ENCODE results near the gene ANKMY1.
"Not testable (repeated sequence)": the region's sequence is repeated elsewhere in the genome, so short reads cannot be mapped to it uniquely, and the experiment has no call there.

ANKMY1 gene

DNA sequence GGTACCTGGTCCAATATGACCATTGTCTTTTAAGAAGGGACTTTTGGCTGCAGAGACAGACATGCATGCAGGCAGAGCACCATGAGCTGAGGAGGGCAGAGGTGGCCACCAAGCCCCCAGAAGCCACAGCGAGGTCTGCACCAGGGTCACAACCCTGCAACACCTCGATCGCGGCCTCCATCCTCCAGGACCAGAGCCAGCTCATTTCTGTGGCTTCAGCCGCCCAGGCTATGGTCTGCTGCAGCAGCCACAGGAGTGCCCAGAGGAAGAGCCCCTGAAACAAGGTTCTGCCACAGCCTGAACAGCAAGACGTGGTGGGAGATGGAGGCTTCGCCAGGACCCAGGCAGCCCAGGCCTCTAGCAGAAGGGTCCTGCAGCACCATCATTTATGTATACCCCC is 53.9 kb downstream of the ANKMY1 start:
- H3K36me3 Mint-ChIP-seq (ENCODE audit: low read depth): peaks cover 40% of the 10 kb centered on the region
- no peak overlapping the region for H3K4me3 Mint-ChIP-seq
- H3K27ac Mint-ChIP-seq: no peak overlapping the region
- intact Hi-C loops (cut with micrococcal nuclease): no loop called here
- no peaks in the 10 kb centered on the region for H3K9me3 Mint-ChIP-seq
- H3K27me3 Mint-ChIP-seq: no peaks in the 10 kb centered on the region
- no peaks in the 10 kb centered on the region for H3K4me1 Mint-ChIP-seq (ENCODE audit: low read depth)

DNA sequence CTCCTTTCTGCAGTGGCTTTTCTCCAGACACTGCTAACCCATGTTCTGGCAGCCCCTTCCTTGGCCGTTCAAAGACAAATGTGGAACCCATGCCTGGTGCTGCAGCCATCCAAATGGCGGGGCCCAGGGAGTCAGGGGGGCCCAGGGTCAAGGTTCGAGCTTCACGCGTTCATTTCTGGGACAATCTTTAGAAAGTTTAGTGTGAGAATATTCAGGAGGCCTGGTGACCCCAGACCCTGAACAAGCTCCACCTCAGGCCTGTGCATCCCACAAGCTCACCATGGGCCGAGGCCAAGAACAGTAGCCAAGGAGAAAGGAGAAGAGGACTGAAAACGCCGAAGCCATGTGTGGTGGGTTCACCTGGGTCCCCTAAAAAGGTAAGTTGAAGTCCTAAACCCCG is 54.4 kb downstream of the ANKMY1 start:
- Mint-ChIP-seq H3K9me3 (no peaks in the 10 kb centered on the region), H3K36me3 (ENCODE audit: low read depth) (peaks cover 40% of the 10 kb centered on the region), H3K4me3 (no peak overlapping the region), H3K27me3 (no peaks in the 10 kb centered on the region), H3K27ac (no peak overlapping the region), H3K4me1 (ENCODE audit: low read depth) (no peaks in the 10 kb centered on the region)
- intact Hi-C loops (cut with micrococcal nuclease): no loop called here

GRCh38 chr2:240502430-240503121 is 55.2 kb downstream of the ANKMY1 start:
- H3K4me1 Mint-ChIP-seq (ENCODE audit: low read depth): no peaks in the 10 kb centered on the region

DNA sequence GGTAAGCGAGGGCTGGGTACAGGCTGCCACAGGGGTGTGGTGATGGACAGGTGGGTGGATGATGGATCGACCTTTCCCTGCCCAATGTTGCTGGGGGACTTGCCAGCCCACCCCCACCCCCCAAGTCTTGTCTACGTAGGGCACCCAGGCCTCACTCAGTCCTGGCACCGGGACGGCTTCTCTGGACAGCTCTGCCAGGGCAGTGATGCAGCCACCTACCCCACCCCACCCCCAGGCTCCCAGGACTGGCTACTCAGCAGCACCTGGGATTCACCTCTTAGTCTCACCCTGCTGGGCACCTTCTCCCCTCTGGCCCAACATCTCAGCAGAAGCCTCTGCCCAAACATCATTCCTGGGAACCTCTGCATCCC is 55.7 kb downstream of the ANKMY1 start:
- Mint-ChIP-seq H3K4me3 (no peak overlapping the region), H3K27ac (no peak overlapping the region), H3K4me1 (ENCODE audit: low read depth) (no peaks in the 10 kb centered on the region), H3K9me3 (no peaks in the 10 kb centered on the region), H3K36me3 (ENCODE audit: low read depth) (peaks cover 51% of the 10 kb centered on the region), H3K27me3 (no peaks in the 10 kb centered on the region)
- intact Hi-C loops (cut with micrococcal nuclease): no loop called here

More at GRCh38 chr2:240502430-240503121, 55.2 kb downstream of the ANKMY1 start:
- intact Hi-C loops (cut with micrococcal nuclease): no loop called here
- Mint-ChIP-seq H3K4me3 (no peak overlapping the region), H3K27me3 (no peaks in the 10 kb centered on the region), H3K27ac (no peak overlapping the region), H3K36me3 (ENCODE audit: low read depth) (peaks cover 47% of the 10 kb centered on the region), H3K9me3 (no peaks in the 10 kb centered on the region)

DNA sequence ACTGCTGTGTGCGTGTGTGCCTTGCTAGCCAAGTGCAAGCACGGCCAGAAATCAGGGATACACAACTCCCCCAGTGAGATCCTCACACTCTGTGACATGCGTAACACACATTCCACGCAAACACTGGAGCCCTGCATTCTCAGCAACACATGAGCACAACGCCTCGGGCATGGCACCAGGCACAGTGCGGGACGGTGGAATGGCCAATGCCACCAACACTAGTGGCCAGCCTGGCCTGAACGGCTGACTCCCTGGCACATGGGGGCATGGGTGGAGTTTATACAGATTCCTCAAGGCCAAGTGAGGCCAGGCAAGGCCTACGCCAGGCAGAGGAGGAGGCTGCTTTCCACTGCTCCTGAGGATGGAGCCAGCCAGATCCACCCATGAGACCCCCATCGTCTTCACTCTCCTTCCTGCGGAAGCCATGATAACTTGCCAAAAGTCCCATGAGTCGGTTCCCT is 56.2 kb downstream of the ANKMY1 start:
- H3K4me3 Mint-ChIP-seq: no peak overlapping the region
- intact Hi-C loops (cut with micrococcal nuclease): no loop called here
- no peaks in the 10 kb centered on the region for H3K9me3 Mint-ChIP-seq
- H3K27ac Mint-ChIP-seq: no peak overlapping the region
- H3K27me3 Mint-ChIP-seq: no peaks in the 10 kb centered on the region
- no peaks in the 10 kb centered on the region for H3K4me1 Mint-ChIP-seq (ENCODE audit: low read depth)
- peaks cover 55% of the 10 kb centered on the region for H3K36me3 Mint-ChIP-seq (ENCODE audit: low read depth)

DNA sequence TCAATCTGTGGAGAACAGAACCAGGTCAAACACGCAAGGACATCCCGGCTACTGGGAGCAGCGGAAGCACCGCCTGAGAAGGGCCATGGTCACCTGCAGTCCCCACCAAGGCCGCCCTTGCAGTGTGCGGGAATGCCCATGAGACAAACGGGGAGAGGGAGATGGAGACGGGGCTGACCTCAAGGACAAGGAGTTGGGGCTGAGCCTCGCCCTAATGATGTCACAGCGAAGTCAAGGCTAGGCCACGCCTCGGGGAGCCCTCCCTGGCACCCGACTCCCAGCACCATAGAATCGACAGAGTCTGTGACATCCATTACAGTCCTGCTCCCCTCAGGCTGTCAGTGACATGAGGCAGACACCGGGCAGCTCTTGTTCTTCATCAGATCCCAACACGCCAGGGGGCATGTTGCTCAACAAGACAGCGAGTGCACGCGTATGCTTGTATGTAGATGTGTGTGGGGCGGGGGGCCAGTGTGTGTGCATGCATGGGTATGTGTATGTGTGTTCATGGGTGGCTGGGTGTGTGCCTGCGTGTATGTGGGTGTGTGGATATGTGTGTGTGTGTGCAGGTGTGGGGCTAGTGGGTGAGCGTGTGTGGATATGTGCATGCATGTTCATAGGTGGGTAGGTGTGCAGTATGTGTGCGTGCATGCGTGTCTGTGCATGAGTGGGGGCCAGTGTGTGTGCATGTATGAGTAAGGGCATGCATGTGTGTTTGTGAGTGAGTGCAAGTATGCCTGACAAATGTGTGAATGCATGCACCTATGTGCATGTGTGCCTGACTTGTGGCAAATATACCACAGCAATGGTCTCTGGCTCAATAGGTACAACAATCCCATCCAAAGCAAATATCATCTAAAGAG is 57.0 kb downstream of the ANKMY1 start:
- no peaks in the 10 kb centered on the region for H3K4me1 Mint-ChIP-seq (ENCODE audit: low read depth)
- H3K9me3 Mint-ChIP-seq: peaks cover 4% of the 10 kb centered on the region
- no peaks in the 10 kb centered on the region for H3K27me3 Mint-ChIP-seq
- intact Hi-C loops (cut with micrococcal nuclease): no loop called here
- peaks cover 63% of the 10 kb centered on the region for H3K36me3 Mint-ChIP-seq (ENCODE audit: low read depth)
- H3K4me3 Mint-ChIP-seq: no peak overlapping the region
- H3K27ac Mint-ChIP-seq: no peak overlapping the region

DNA sequence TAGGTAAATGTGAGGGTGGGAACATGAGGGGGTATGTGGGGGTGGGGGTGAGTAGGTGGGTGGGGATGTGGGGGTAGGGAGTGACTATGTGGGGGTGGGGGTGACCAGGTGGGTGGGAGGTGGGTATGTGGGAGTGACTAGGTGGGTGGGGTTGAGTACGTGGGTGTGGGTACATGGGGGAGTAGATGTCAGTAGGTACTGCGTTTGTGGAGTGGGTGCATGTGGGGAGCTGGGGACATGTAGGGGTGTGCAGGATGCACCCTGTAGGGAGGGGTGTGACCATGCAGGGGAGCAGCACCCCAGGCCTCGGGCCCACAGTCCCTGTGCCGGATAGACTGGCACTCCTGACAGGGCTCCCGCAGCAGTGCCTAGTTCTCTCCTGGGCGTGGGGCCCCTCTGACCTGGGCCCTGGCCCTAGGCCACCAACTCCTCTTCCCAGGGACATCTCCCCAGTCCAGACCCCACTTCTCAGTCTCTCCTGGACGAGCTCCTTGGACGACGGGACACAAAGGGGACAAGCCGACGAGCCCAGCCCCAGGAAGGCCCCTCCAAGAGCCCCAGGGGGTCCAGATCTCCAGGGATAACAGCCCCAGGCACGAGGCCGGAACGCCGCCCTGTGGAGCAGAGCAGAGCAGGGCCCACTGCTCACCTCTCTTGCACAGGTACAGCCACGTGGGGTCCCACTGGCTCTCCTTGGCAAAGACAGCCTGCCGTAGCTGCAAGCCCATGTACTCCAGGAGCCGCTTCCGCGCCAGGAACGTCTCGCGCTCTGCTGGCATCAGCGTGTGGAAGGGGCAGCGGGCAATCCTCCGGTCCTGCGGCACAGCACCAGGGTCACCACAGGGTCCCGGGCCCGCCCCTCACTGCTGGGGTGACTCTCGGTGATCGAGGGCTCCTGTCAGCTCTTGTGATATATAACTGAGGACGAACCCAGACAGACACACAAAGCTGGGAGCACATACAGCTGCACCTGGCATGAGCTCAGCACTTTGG is 58.2 kb downstream of the ANKMY1 start:
- Mint-ChIP-seq H3K4me1 (ENCODE audit: low read depth) (no peaks in the 10 kb centered on the region), H3K36me3 (ENCODE audit: low read depth) (peaks cover 70% of the 10 kb centered on the region), H3K27ac (no peak overlapping the region), H3K9me3 (peaks cover 14% of the 10 kb centered on the region), H3K27me3 (no peaks in the 10 kb centered on the region), H3K4me3 (no peak overlapping the region)
- intact Hi-C loops (cut with micrococcal nuclease): no loop called here

DNA sequence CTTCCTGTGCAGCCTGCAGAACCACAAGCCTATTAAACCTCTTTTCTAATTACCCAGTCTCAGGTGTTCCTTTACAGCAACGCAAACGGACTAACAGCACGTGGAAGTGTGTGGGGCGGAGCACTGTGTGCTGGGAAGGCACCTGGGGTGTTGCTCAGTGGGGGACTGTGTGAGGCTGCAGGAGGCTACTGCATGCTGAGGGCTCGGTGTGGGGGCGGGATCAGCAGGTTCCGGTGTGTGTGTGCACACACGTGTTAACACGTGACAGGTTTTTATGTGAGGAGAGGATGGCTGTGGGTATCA is 58.9 kb downstream of the ANKMY1 start:
- intact Hi-C loops (cut with micrococcal nuclease): no loop called here
- no peak overlapping the region for H3K27ac Mint-ChIP-seq
- no peak overlapping the region for H3K4me3 Mint-ChIP-seq
- peaks cover 21% of the 10 kb centered on the region for H3K9me3 Mint-ChIP-seq
- no peaks in the 10 kb centered on the region for H3K4me1 Mint-ChIP-seq (ENCODE audit: low read depth)
- peaks cover 74% of the 10 kb centered on the region for H3K36me3 Mint-ChIP-seq (ENCODE audit: low read depth)
- no peaks in the 10 kb centered on the region for H3K27me3 Mint-ChIP-seq

DNA sequence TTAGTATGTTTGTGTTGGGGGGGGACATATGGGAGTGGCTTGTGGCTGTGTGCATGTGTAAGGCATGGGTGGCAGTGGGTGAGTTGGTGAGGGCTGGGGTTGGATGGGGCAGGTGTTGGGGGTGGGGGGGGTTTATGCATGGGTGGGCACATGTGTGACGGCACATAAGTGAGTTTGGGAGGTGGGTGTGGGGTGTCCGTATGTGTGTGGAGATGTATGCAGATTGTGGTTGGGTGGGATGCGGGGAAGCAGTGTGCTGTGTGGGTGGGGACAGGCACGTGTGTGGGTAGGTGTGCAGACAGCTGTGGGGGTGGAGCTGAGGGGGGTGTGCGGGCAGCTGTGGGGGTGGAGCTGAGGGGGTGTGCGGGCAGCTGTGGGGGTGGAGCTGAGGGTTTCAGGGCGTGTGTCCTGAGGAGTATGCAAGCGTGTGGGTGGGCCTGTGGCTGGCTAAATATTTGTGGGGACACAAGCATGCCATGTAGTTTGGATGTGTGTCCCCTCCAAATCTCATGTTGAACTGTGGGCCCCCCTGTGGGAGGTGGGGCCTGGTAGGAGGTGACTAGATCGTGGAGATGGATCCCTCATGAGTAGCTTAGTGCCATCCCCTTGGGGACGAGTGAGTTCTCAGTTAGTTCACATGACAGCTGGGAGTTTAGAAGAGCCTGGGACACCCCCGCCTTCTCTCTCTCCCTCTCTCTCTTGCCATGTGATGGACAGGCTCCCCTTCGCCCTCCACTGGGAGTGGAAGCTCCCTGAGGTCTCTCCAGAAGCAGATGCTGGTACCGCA is 59.4 kb downstream of the ANKMY1 start:
- Mint-ChIP-seq H3K4me1 (ENCODE audit: low read depth) (no peaks in the 10 kb centered on the region), H3K27me3 (no peaks in the 10 kb centered on the region), H3K9me3 (peaks cover 26% of the 10 kb centered on the region), H3K4me3 (no peak overlapping the region), H3K27ac (no peak overlapping the region), H3K36me3 (ENCODE audit: low read depth) (peaks cover 74% of the 10 kb centered on the region)
- intact Hi-C loops (cut with micrococcal nuclease): no loop called here

GRCh38 chr2:240497082-240497481 is 60.7 kb downstream of the ANKMY1 start:
- not testable (repeated sequence) for H3K27me3 Mint-ChIP-seq
- peaks cover 73% of the 10 kb centered on the region for H3K36me3 Mint-ChIP-seq (ENCODE audit: low read depth)

DNA sequence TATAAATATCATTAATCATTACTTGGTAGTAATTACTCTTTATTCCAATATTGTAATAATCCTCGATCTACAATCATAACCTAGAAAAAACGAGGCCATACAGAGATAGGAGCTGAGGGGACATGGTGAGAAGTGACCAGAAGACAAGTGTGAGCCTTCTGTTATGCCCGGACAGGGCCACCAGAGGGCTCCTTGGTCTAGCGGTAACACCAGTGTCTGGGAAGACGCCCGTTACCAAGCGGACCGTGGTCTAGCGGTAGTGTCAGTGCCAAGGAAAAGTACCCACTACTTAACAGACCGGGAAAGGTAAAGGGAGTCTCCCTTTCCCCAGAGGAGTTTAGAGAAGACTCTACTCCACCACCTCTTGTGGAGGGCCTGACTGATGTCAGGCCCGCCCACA is 62.8 kb downstream of the ANKMY1 start:
- H3K27ac Mint-ChIP-seq; intact Hi-C loops (cut with micrococcal nuclease); H3K4me1 Mint-ChIP-seq (ENCODE audit: low read depth); H3K4me3 Mint-ChIP-seq; H3K27me3 Mint-ChIP-seq: not testable (repeated sequence)
- peaks cover 60% of the 10 kb centered on the region for H3K36me3 Mint-ChIP-seq (ENCODE audit: low read depth)
- H3K9me3 Mint-ChIP-seq: peaks cover 58% of the 10 kb centered on the region

More at GRCh38 chr2:240497082-240497481, 60.7 kb downstream of the ANKMY1 start:
- H3K4me3 Mint-ChIP-seq; H3K27ac Mint-ChIP-seq; intact Hi-C loops (cut with micrococcal nuclease); H3K4me1 Mint-ChIP-seq (ENCODE audit: low read depth): not testable (repeated sequence)
- peaks cover 37% of the 10 kb centered on the region for H3K9me3 Mint-ChIP-seq

- Mint-ChIP-seq H3K27me3 (no peaks in the 10 kb centered on the region), H3K4me1 (ENCODE audit: low read depth) (no peaks in the 10 kb centered on the region), H3K36me3 (ENCODE audit: low read depth) (peaks cover 53% of the 10 kb centered on the region), H3K27ac (no peak overlapping the region), H3K9me3 (peaks cover 64% of the 10 kb centered on the region), H3K4me3 (no peak overlapping the region)
- intact Hi-C loops (cut with micrococcal nuclease): no loop called here
Observed at GRCh38 chr2:240494194-240494793, 63.5 kb downstream of the ANKMY1 start.

GRCh38 chr2:240491483-240491882 is 66.3 kb downstream of the ANKMY1 start:
- Mint-ChIP-seq H3K36me3 (ENCODE audit: low read depth) (peaks cover 27% of the 10 kb centered on the region), H3K27ac (no peak overlapping the region), H3K4me3 (no peak overlapping the region), H3K27me3 (no peaks in the 10 kb centered on the region), H3K4me1 (ENCODE audit: low read depth) (no peaks in the 10 kb centered on the region), H3K9me3 (peaks cover 89% of the 10 kb centered on the region)
- intact Hi-C loops (cut with micrococcal nuclease): no loop called here
